Activated naive CD4-positive, alpha-beta T cell treated with anti-CD3 and anti-CD28 coated beads, Interleukin-2, amount 10 ng/mL, durations not matched to agents 7 days and 5 days (primary cell): ENCODE data around the gene ARHGDIG.
A peak's percentile ranks its signal among the peaks of the same experiment; 100 is the strongest.

Source experiments
- CTCF ChIA-PET: fragments of 350-600 bp; sonication (Branson Sonifier 250); formaldehyde crosslinking; loops from one replicate; lab custom pipeline; 2021; ENCODE audit warnings: antibody characterized with exemption; lab: Charles Lee
- DNase-seq: peaks from one replicate; pipeline ENCODE4 v3.0.0-alpha.2; 2020
- H3K27ac Mint-ChIP-seq: one replicate; pipeline ENCODE4 v1.8.0; 2021; ENCODE audit warnings: mild to moderate bottlenecking, moderate library complexity, mixed read lengths
- H3K27me3 Mint-ChIP-seq: one replicate; pipeline ENCODE4 v1.8.0; 2021; ENCODE audit warnings: mild to moderate bottlenecking, mixed read lengths
- H3K36me3 Mint-ChIP-seq: one replicate; pipeline ENCODE4 v1.8.0; 2021; ENCODE audit warnings: mixed read lengths
- H3K4me1 Mint-ChIP-seq: one replicate; pipeline ENCODE4 v1.8.0; 2021; ENCODE audit warnings: mixed read lengths
- H3K4me3 Mint-ChIP-seq: one replicate; pipeline ENCODE4 v1.8.0; 2021; ENCODE audit warnings: mild to moderate bottlenecking, moderate library complexity, mixed read lengths
- H3K9me3 Mint-ChIP-seq: one replicate; pipeline ENCODE4 v1.8.0; 2021; ENCODE audit warnings: mixed read lengths

Gene ARHGDIG

DNA sequence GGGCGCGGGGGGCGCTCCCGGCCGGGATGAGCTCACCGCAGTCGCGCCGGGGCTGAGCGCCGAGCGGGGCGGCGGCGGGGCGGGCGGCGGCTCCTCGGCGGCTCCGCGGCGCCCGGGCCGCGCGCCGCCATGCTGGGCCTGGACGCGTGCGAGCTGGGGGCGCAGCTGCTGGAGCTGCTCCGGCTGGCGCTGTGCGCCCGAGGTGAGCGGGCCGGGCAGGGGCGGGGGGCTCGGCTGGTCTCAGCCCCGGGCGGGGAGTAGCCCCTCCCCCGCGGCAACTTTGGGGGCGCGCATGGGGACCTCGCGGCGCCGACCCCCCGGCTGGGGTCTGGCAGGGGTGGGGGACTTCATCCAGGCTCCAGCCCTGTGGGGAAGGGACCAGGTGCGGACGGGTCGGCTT, at the start of gene ARHGDIG:
ARHGDIG (plus strand) TSS at position 40 of the 400 bp plus-strand sequence; CDS start at position 130, 90 bp downstream.
- H3K9me3 Mint-ChIP-seq: no peaks in the 10 kb centered on the region
- no peak within 1 kb of the TSS for H3K4me3 Mint-ChIP-seq
- peaks cover 66% of the 10 kb centered on the region for H3K27me3 Mint-ChIP-seq
- DNase-seq: no peak
- H3K36me3 Mint-ChIP-seq: no peaks in the 10 kb centered on the region
- H3K4me1 Mint-ChIP-seq: peaks cover 10% of the 10 kb centered on the region
- CTCF ChIA-PET: no interaction called here
- H3K27ac Mint-ChIP-seq: no peak within 1 kb of the TSS

DNA sequence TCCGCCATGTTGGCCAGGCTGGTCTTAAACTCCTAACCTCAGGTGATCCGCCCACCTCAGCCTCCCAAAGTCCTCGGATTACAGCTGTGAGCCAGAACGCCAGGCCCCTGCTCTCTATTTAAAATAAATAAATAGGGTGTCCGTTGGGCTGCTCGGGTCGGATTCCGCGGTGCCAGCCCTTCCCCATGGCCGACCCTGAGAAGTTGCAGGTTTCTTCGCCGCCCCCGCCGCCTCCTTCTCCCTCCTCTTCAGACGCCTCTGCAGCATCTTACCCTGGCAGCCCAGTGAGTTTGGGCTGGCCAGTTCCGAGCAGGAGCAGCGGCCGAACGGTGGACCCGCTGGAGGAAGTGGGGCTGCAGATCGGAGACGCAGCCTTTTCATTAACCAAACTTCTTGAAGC, 49.4 kb upstream of the ARHGDIG start:
- Mint-ChIP-seq H3K27ac (no peak overlapping the region), H3K9me3 (no peaks in the 10 kb centered on the region), H3K4me3 (no peak overlapping the region), H3K36me3 (peaks cover 16% of the 10 kb centered on the region), H3K27me3 (peaks cover 5% of the 10 kb centered on the region), H3K4me1 (peaks cover 45% of the 10 kb centered on the region)
- DNase-seq: no peak
- CTCF ChIA-PET: no interaction called here

DNA sequence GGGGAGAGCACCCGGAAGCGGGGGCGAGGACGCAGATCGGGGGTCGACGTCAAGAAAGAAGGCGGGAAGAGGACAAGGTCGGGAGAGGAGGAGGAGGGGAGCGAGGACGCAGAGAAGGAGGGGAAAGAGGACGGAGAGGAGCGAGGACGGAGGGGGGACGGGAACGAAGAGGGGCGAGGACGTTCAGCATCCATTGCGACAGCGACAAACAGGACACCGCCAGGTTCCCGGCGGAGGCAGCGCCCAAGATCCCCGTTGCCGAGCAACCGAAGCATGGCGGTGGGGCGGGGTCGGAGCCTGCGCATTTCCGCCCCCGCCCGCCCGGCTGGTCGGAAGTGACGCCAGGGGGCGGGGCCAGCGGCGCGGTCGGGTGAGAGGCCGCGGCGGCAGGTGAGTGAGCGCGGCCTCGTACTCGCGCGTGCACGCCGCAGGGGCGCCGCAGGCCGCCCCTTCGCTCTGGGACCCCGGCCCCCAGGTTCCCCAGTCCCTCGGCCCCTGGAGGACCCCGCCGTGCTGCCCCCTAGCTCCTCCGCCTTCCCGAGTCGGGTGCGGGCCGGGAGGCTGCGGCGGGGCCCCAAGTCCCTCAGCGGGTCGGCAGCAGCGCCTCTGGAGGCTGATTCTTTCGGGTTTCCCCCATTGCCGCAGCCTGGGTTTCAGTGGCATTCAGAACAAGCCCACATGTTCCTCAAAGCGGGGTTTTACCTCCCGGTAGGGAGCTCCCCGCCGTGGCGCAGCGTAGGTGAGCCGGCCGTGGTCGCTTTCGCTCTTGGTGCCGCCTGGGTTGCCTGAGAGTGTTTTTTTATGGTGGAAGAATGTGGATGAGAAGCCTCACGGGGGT, 45.7 kb upstream of the ARHGDIG start, which contains the start of gene FAM234A:
FAM234A (plus strand) TSS at position 354 of the 838 bp plus-strand sequence. CDS start 19,593 bp downstream, outside the sequence.
- CTCF ChIA-PET: interaction anchor here (1.2 to 1.4 kb wide), 4 partner anchors 20 to 127 kb away, joined by 3 to 5 read pairs (median 4); no protein-coding TSS in a partner anchor
- Mint-ChIP-seq H3K4me1 (peaks cover 22% of the 10 kb centered on the region), H3K9me3 (no peaks in the 10 kb centered on the region), H3K36me3 (no peaks in the 10 kb centered on the region), H3K27ac (peak within 1 kb of the TSS; percentile 99), H3K27me3 (peaks cover 5% of the 10 kb centered on the region), H3K4me3 (peak within 1 kb of the TSS; percentile 86)
- peak; percentile 95 for DNase-seq

- H3K9me3 Mint-ChIP-seq: no peaks in the 10 kb centered on the region
- H3K4me3 Mint-ChIP-seq: no peak overlapping the region
- H3K4me1 Mint-ChIP-seq: peaks cover 27% of the 10 kb centered on the region
- DNase-seq: no peak
- CTCF ChIA-PET: interaction anchor here (1.1 kb wide), 1 partner anchor 122 kb away, joined by 4 read pairs; no protein-coding TSS in a partner anchor
- no peaks in the 10 kb centered on the region for H3K36me3 Mint-ChIP-seq
- no peak overlapping the region for H3K27ac Mint-ChIP-seq
- H3K27me3 Mint-ChIP-seq: no peaks in the 10 kb centered on the region
Measured at GRCh38 chr16:239948-240277, 40.5 kb upstream of the ARHGDIG start.

- Mint-ChIP-seq H3K27ac (no peak overlapping the region), H3K9me3 (no peaks in the 10 kb centered on the region), H3K36me3 (no peaks in the 10 kb centered on the region), H3K4me1 (peaks cover 21% of the 10 kb centered on the region), H3K4me3 (no peak overlapping the region), H3K27me3 (no peaks in the 10 kb centered on the region)
- DNase-seq: no peak
- CTCF ChIA-PET: no interaction called here
Measured at GRCh38 chr16:240559-240958, 39.8 kb upstream of the ARHGDIG start.

DNA sequence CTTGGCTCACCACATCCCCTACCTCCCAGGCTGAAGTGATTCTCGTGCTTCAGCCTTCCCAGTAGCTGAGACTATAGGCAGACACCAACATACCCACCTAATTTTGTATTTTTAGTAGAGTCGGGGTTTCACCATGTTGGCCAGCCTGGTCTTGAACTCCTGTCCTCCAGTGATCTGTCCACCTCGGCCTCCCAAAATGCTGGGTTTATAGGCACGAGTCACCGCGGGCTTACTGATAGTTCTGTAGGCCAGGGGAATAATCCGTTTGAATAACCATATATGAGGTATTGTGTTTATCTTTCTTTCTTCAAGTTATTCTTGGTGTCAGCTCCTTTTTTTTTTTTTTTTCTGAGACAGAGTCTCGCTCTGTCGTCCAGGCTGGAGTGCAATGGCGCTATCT, 38.1 kb upstream of the ARHGDIG start:
- CTCF ChIA-PET: interaction anchor here (0.6 kb wide), 1 partner anchor 145 kb away, joined by 3 read pairs; no protein-coding TSS in a partner anchor
- Mint-ChIP-seq H3K27ac (no peak overlapping the region), H3K9me3 (no peaks in the 10 kb centered on the region), H3K4me1 (peaks cover 17% of the 10 kb centered on the region), H3K36me3 (no peaks in the 10 kb centered on the region), H3K27me3 (no peaks in the 10 kb centered on the region), H3K4me3 (no peak overlapping the region)
- no peak for DNase-seq

DNA sequence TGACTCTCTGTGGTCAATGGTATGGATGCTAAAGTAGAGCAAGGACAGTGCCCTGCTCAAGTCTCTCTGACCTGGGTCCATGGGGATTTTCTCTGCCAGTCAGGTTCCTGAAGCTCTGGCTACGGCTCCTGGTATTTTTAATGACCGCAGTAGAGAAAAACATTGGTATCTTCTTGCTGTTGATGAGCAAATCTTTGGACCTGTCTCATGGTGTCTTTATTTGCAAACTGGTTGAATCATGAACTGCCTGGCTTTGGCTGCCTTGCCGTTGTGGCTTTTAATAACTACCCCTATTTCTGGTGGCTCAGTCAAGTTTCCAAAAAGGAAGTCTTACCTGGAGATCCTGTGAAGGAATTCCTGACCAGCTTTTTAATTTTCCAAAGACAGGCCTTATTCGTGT, 37.0 kb upstream of the ARHGDIG start:
- Mint-ChIP-seq H3K4me3 (no peak overlapping the region), H3K27me3 (no peaks in the 10 kb centered on the region), H3K27ac (no peak overlapping the region), H3K9me3 (no peaks in the 10 kb centered on the region), H3K36me3 (no peaks in the 10 kb centered on the region), H3K4me1 (peaks cover 17% of the 10 kb centered on the region)
- no peak for DNase-seq
- CTCF ChIA-PET: no interaction called here

- H3K27me3 Mint-ChIP-seq: no peaks in the 10 kb centered on the region
- H3K27ac Mint-ChIP-seq: no peak overlapping the region
- no peak for DNase-seq
- CTCF ChIA-PET: no interaction called here
- no peaks in the 10 kb centered on the region for H3K36me3 Mint-ChIP-seq
- H3K9me3 Mint-ChIP-seq: no peaks in the 10 kb centered on the region
- H3K4me3 Mint-ChIP-seq: no peak overlapping the region
- peaks cover 13% of the 10 kb centered on the region for H3K4me1 Mint-ChIP-seq
Measured at GRCh38 chr16:245105-245504, 35.3 kb upstream of the ARHGDIG start.

DNA sequence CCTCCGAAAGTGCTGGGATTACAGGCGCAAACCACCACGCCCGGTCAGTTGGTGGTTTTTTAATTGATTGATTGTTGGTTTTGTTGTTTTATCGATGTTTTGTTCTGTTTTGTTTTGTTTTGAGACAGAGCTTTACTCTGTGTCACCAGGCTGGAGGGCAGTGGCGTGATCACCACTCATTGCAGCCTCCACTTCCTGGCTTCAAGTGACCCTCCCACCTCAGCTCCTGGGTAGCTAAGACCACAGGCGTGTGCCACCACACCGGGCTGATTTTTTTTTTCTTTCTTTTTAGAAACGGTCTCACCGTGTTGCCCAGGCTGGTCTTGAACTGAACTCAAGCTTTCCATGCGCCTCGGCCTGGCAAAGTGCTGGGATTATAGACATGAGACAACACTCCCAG, 33.4 kb upstream of the ARHGDIG start:
- Mint-ChIP-seq H3K27me3 (no peaks in the 10 kb centered on the region), H3K27ac (no peak overlapping the region)
- CTCF ChIA-PET: no interaction called here

GRCh38 chr16:249431-249830, 31.0 kb upstream of the ARHGDIG start:
- peaks cover 4% of the 10 kb centered on the region for H3K36me3 Mint-ChIP-seq
- H3K27ac Mint-ChIP-seq: no peak overlapping the region
- no peak for DNase-seq
- no peak overlapping the region for H3K4me3 Mint-ChIP-seq
- CTCF ChIA-PET: no interaction called here
- H3K4me1 Mint-ChIP-seq: peaks cover 20% of the 10 kb centered on the region
- H3K27me3 Mint-ChIP-seq: no peaks in the 10 kb centered on the region
- no peaks in the 10 kb centered on the region for H3K9me3 Mint-ChIP-seq

More for the DNA sequence above, 33.4 kb upstream of the ARHGDIG start:
- peaks cover 2% of the 10 kb centered on the region for H3K4me1 Mint-ChIP-seq
- DNase-seq: no peak
- H3K4me3 Mint-ChIP-seq: no peak overlapping the region
- H3K9me3 Mint-ChIP-seq: no peaks in the 10 kb centered on the region
- no peaks in the 10 kb centered on the region for H3K36me3 Mint-ChIP-seq

DNA sequence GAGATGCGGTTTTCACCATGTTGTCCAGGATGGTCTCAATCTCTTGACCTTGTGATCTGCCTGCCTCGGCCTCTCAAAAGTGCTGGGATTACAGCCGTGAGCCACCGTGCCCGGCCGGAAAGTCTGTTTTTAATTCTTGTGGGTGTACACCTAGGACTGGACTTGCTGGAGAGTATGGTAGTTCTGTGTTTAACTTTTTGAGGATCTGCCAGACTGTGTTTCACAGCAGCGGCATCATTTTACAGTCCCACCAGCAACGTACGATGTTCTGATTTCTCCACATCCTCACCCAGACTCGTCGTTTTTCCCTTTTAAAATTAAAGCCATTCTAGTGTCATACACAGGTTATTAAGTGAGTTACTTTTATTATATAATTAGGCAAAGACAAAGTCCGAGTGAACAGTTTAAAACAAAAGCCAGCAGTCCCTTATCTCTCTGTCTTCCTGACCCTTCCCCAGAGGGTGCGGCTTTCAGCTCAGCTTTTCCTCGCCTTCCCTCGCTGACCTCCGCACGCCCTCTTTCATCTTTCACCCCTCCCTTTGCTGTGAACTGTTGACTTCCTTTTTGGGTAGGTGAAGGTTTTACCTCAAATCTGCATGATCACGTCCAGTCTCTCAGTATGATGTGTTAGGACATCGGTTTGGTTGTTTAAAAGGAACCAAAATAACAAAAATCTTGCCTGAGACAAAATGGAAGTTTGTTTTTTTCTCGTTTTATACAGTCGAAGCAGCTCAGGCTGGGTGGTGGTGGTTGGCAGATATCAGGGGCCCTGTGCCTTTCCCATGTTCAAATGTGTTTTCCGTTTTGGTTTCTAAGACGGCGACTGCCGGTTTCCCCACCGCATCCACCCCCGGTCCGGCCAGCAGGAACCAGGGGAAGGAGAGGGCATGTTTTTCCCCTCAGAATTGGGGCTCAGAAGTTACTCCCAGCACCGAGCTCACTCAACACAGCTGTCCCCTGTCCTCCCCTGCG, 27.7 kb upstream of the ARHGDIG start:
- H3K4me1 Mint-ChIP-seq: peaks cover 35% of the 10 kb centered on the region
- peak; percentile 56 for DNase-seq
- H3K27ac Mint-ChIP-seq: peak overlapping the region; percentile 88
- CTCF ChIA-PET: no interaction called here
- H3K36me3 Mint-ChIP-seq: peaks cover 14% of the 10 kb centered on the region
- H3K9me3 Mint-ChIP-seq: no peaks in the 10 kb centered on the region
- H3K27me3 Mint-ChIP-seq: no peaks in the 10 kb centered on the region
- peak overlapping the region; percentile 53 for H3K4me3 Mint-ChIP-seq

GRCh38 chr16:253833-254232, 26.6 kb upstream of the ARHGDIG start:
- Mint-ChIP-seq H3K4me3 (peak overlapping the region; percentile 56), H3K4me1 (peaks cover 35% of the 10 kb centered on the region), H3K9me3 (no peaks in the 10 kb centered on the region), H3K36me3 (peaks cover 14% of the 10 kb centered on the region), H3K27me3 (no peaks in the 10 kb centered on the region), H3K27ac (peak overlapping the region; percentile 84)
- DNase-seq: peak; percentile 43
- CTCF ChIA-PET: interaction anchor here (2.0 kb wide), 1 partner anchor 18 kb away, joined by 5 read pairs; no protein-coding TSS in a partner anchor

- no peak for DNase-seq
- H3K9me3 Mint-ChIP-seq: no peaks in the 10 kb centered on the region
- peaks cover 14% of the 10 kb centered on the region for H3K36me3 Mint-ChIP-seq
- peak overlapping the region; percentile 56 for H3K4me3 Mint-ChIP-seq
- CTCF ChIA-PET: interaction anchor here (2.0 kb wide), 1 partner anchor 19 kb away, joined by 5 read pairs; no protein-coding TSS in a partner anchor
- no peaks in the 10 kb centered on the region for H3K27me3 Mint-ChIP-seq
- peak overlapping the region; percentile 84 for H3K27ac Mint-ChIP-seq
- H3K4me1 Mint-ChIP-seq: peaks cover 35% of the 10 kb centered on the region
Measured at GRCh38 chr16:254461-254860, 25.9 kb upstream of the ARHGDIG start.

GRCh38 chr16:255183-255582, 25.2 kb upstream of the ARHGDIG start:
- Mint-ChIP-seq H3K9me3 (no peaks in the 10 kb centered on the region), H3K27ac (peak overlapping the region; percentile 12), H3K36me3 (peaks cover 15% of the 10 kb centered on the region), H3K4me1 (peaks cover 35% of the 10 kb centered on the region), H3K27me3 (no peaks in the 10 kb centered on the region), H3K4me3 (peak overlapping the region; percentile 17)
- CTCF ChIA-PET: interaction anchor here (2.0 kb wide), 1 partner anchor 20 kb away, joined by 5 read pairs; no protein-coding TSS in a partner anchor
- no peak for DNase-seq
